IMR-90 (cell line): ENCODE measurements around the gene NUP42. TPM values are rescaled to one million over a fixed set of nuclear protein-coding genes. Genes with fewer than 3 reads are reported as not detected.

Experiments used
- ATAC-seq: fragments of 200-7000 bp; cut with Tn5 transposase; 2 replicates; pipeline ENCODE4 v1.9.1; 2020; ENCODE audit warnings: low read depth, mild to moderate bottlenecking, moderate library complexity
- BruUV-seq: library from RNA; stranded (reverse); fragments of 400-500 nt; replicated peaks from 2 replicates; lab custom pipeline; 2021; lab: Mats Ljungman, UMichigan
- CTCF ChIA-PET: fragments of 300-600 bp; formaldehyde crosslinking; extraction: SDS; loops from one replicate; lab custom pipeline; 2021; ENCODE audit warnings: antibody characterized with exemption; lab: Yijun Ruan, JAX
- POLR2A ChIA-PET: fragments of 300-600 bp; sonication (Branson Sonifier 250); formaldehyde crosslinking; loops from one replicate; lab custom pipeline; 2022; ENCODE audit warnings: antibody characterized with exemption; ENCODE audit not compliant: unreplicated experiment; lab: Charles Lee
- DNase-seq: peaks from one replicate; pipeline ENCODE4 v3.0.0; 2013
- H2AFZ ChIP-seq: replicated peaks from 2 replicates; pipeline ENCODE3; 2013; ENCODE audit warnings: low read length, mild to moderate bottlenecking; ENCODE audit not compliant: poor library complexity
- H2AK5ac ChIP-seq: 2 replicates; pipeline ENCODE4 v1.6.1; 2013; ENCODE audit warnings: low read depth, low read length, inconsistent platforms
- H2AK9ac ChIP-seq: replicated peaks from 2 replicates; pipeline ENCODE3; 2013; ENCODE audit warnings: mild to moderate bottlenecking, low read depth, low read length, moderate library complexity; ENCODE audit not compliant: poor library complexity
- H2BK120ac ChIP-seq: 2 replicates; pipeline ENCODE4 v1.6.1; 2013; ENCODE audit warnings: low read depth, low read length, inconsistent platforms
- H2BK15ac ChIP-seq: 3 replicates; pipeline ENCODE4 v1.6.1; 2013; ENCODE audit warnings: low read depth, low read length, inconsistent platforms
- H2BK20ac ChIP-seq: 2 replicates; pipeline ENCODE4 v1.6.1; 2013; ENCODE audit warnings: low read depth, mild to moderate bottlenecking, inconsistent platforms, low read length, moderate library complexity
- H2BK5ac ChIP-seq: 2 replicates; pipeline ENCODE4 v1.6.1; 2013; ENCODE audit warnings: mild to moderate bottlenecking, low read depth, low read length, inconsistent platforms; ENCODE audit not compliant: poor library complexity, severe bottlenecking
- H3K14ac ChIP-seq: replicated peaks from 2 replicates; pipeline ENCODE4 v1.6.1; 2013; ENCODE audit warnings: low read depth, low read length, inconsistent platforms
- H3K18ac ChIP-seq: 2 replicates; pipeline ENCODE4 v1.6.1; 2013; ENCODE audit warnings: low read depth, low read length, control low read depth
- H3K23ac ChIP-seq: 2 replicates; pipeline ENCODE4 v1.6.1; 2013; ENCODE audit warnings: low read depth, low read length, inconsistent platforms
- H3K27ac ChIP-seq: 2 replicates; pipeline ENCODE4 v1.5.1; 2013; ENCODE audit warnings: mild to moderate bottlenecking, control low read depth, low read length; ENCODE audit not compliant: insufficient read depth
- H3K27me3 ChIP-seq: 2 replicates; pipeline ENCODE4 v1.6.1; 2013; ENCODE audit warnings: low read length; ENCODE audit not compliant: control insufficient read depth, insufficient read depth
- H3K36me3 ChIP-seq: 2 replicates; pipeline ENCODE4 v1.6.1; 2013; ENCODE audit warnings: low read length, mixed read lengths; ENCODE audit not compliant: control insufficient read depth, insufficient read depth
- H3K4ac ChIP-seq: 2 replicates; pipeline ENCODE4 v1.6.1; 2013; ENCODE audit warnings: low read depth, low read length, inconsistent platforms
- H3K4me1 ChIP-seq: 2 replicates; pipeline ENCODE4 v1.6.1; 2013; ENCODE audit warnings: low read length, mixed read lengths; ENCODE audit not compliant: control insufficient read depth, insufficient read depth
- H3K4me2 ChIP-seq: 2 replicates; pipeline ENCODE4 v1.6.1; 2013; ENCODE audit warnings: low read depth, mild to moderate bottlenecking, control low read depth, low read length, moderate library complexity
- H3K4me3 ChIP-seq: 2 replicates; pipeline ENCODE4 v1.5.1; 2013; ENCODE audit warnings: low read depth, mild to moderate bottlenecking, control low read depth, low read length, moderate library complexity; ENCODE audit not compliant: insufficient read depth
- H3K56ac ChIP-seq: 2 replicates; pipeline ENCODE4 v1.6.1; 2013; ENCODE audit warnings: low read length, inconsistent platforms; ENCODE audit not compliant: insufficient read depth; ENCODE audit errors: extremely low read depth
- H3K79me1 ChIP-seq, 2 experiments: 2 replicates each; pipeline ENCODE4 v1.6.1; 2013; ENCODE audit warnings: low read length in 2 of 2, inconsistent platforms in 1 of 2, low read depth in 1 of 2
- H3K9ac ChIP-seq: 2 replicates; pipeline ENCODE4 v1.6.1; 2013; ENCODE audit warnings: low read depth, low read length, control low read depth
- H3K9me1 ChIP-seq: 2 replicates; pipeline ENCODE4 v1.6.1; 2013; ENCODE audit warnings: low read length, inconsistent platforms; ENCODE audit not compliant: insufficient read depth
- H3K9me3 ChIP-seq: 2 replicates; pipeline ENCODE4 v1.6.1; 2013; ENCODE audit warnings: low read length; ENCODE audit not compliant: control insufficient read depth, insufficient read depth
- H4K20me1 ChIP-seq: 2 replicates; pipeline ENCODE4 v1.6.1; 2013; ENCODE audit warnings: low read length, inconsistent platforms; ENCODE audit not compliant: insufficient read depth
- H4K5ac ChIP-seq: 2 replicates; pipeline ENCODE4 v1.6.1; 2013; ENCODE audit warnings: mild to moderate bottlenecking, low read depth, low read length, control low read depth
- H4K8ac ChIP-seq, 2 experiments: 2 replicates each; pipeline ENCODE4 v1.6.1; 2013; ENCODE audit warnings: low read depth in 2 of 2, low read length in 2 of 2, control low read depth in 1 of 2, inconsistent platforms in 1 of 2
- H4K91ac ChIP-seq: 2 replicates; pipeline ENCODE4 v1.6.1; 2013; ENCODE audit warnings: low read depth, low read length, inconsistent platforms; ENCODE audit not compliant: insufficient read depth
- CEBPB ChIP-seq: IDR thresholded peaks from 2 replicates; pipeline ENCODE4 v1.6.1; 2012; ENCODE audit warnings: low read depth, low read length, improper control_type of control experiment
- POLR2A ChIP-seq: IDR thresholded peaks from 2 replicates; pipeline ENCODE4 v1.6.1; 2012; ENCODE audit warnings: mild to moderate bottlenecking, low read depth, low read length
- WGBS, 2 experiments: methylation state at CpG; one replicate each; pipeline versions ENCODE4 v1.1.5 to v1.1.7; 2013; ENCODE audit warnings: missing lambda C conversion rate in 2 of 2; ENCODE audit not compliant: insufficient read length in 1 of 2; ENCODE audit errors: extremely low coverage in 2 of 2; 5-methylcytosine and 5-hydroxymethylcytosine counted together
- dilution Hi-C: fragments of 300-500 bp; cut with HindIII; formaldehyde crosslinking; loops from one replicate; pipeline ENCODE4 v1.14.3; 2018; ENCODE audit warnings: low sequenced_read_pairs; ENCODE audit not compliant: unreplicated experiment
- in situ Hi-C: fragments of 300-500 bp; cut with MboI; formaldehyde crosslinking; loops from 3 replicates; pipeline ENCODE4 v1.14.3; 2019; ENCODE audit warnings: low sequenced_read_pairs, inconsistent platforms, mixed read lengths
- intact Hi-C: fragments of 100-400 bp; cut with micrococcal nuclease; formaldehyde crosslinking; loops from 2 replicates; pipeline ENCODE4 v1.10.0; 2022
- polyA plus RNA-seq, 3 experiments: library from polyadenylated mRNA; depleted of rRNA; stranded (reverse); fragments of >200 nt; gene quantifications; 2 replicates each; pipeline ENCODE4 v1.2.3, GENCODE V29; 2012; ENCODE audit warnings: low replicate concordance in 1 of 3
- total RNA-seq: library from RNA; depleted of rRNA; stranded (reverse); fragments of >200 nt; gene quantifications from 2 replicates; pipeline ENCODE4 v1.2.3, GENCODE V29; 2012

NUP42 gene
- total and polyA plus RNA-seq, 2 of the 4 experiments (the other 2 are of a cell fraction), result 17.3 to 22.6 TPM

DNA sequence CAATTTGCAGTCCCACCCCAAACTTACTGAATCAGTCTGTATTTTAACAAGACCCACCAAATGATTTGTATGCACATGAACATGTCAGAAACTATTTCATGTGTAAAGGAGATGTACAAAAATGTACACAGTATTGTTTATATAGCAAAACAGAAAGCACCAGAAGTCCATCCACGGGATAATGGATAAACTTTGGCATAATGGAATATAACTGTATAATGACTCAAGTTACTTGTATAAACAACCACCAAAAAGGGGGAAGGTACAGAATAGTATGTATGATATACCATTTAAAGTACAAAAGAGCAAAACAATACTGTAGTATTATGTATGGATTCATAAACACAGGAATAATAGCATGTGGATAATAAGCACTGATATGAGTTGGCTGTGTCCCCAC lies 22.4 kb downstream of the NUP42 start:
- ChIA-PET POLR2A (no interaction called here), CTCF (no interaction called here)
- H3K4me3 ChIP-seq, result no peak overlapping the region
- H3K4ac ChIP-seq, result no peak overlapping the region
- H3K14ac ChIP-seq, result no peak overlapping the region
- peaks cover 14% of the 10 kb centered on the region for H3K36me3 ChIP-seq
- no peak overlapping the region for H2AK9ac ChIP-seq
- TF ChIP-seq POLR2A, result no peak
- TF ChIP-seq CEBPB, result no peak
- H2BK120ac ChIP-seq, result no peak overlapping the region
- H3K56ac ChIP-seq, result no peak overlapping the region
- peak overlapping the region; percentile 32; the same call in 1 of the 2 replicates for H2BK20ac ChIP-seq
- no CpG with 5 or more reads among the region's 1 CpG for WGBS, 2 experiments
- no peak overlapping the region for H3K23ac ChIP-seq
- no peak overlapping the region for H3K27ac ChIP-seq
- no peaks in the 10 kb centered on the region for H4K20me1 ChIP-seq
- H2BK15ac ChIP-seq, result no peak overlapping the region
- in situ Hi-C loops (no loop called here), dilution Hi-C loops (no loop called here), intact Hi-C loops (loop anchor here (5.0 kb wide), 1 partner anchor 33 kb away; no protein-coding TSS in a partner anchor)
- DNase-seq (peak; percentile 53), ATAC-seq (peak; percentile 73)
- H3K9ac ChIP-seq, result no peak overlapping the region
- peaks cover 2% of the 10 kb centered on the region; the same call in 1 of the 2 replicates for H3K4me1 ChIP-seq
- H3K4me2 ChIP-seq, result peak overlapping the region; percentile 67; the same call in 1 of the 2 replicates
- no peaks in the 10 kb centered on the region for H3K9me1 ChIP-seq
- H3K18ac ChIP-seq, result no peak overlapping the region
- no peak overlapping the region for H2AFZ ChIP-seq
- no peaks in the 10 kb centered on the region for H3K79me1 ChIP-seq
- no peak overlapping the region for H4K5ac ChIP-seq
- H2AK5ac ChIP-seq, result no peak overlapping the region
- no TSS peak for BruUV-seq
- no peak overlapping the region for H2BK5ac ChIP-seq
- H4K8ac ChIP-seq, result no peak overlapping the region
- no peaks in the 10 kb centered on the region; the same call in 1 of the 2 replicates for H3K27me3 ChIP-seq
- peaks cover 2% of the 10 kb centered on the region; the same call in 1 of the 2 replicates for H3K9me3 ChIP-seq
- H4K91ac ChIP-seq, result no peak overlapping the region
